Peyer's patch (tissue), 4 donors: ENCODE measurements around the gene TM6SF1. TPM values are rescaled to one million over a fixed set of nuclear protein-coding genes. Genes with fewer than 3 reads are reported as not detected.
"Not testable (repeated sequence)": the region's sequence is repeated elsewhere in the genome, so short reads cannot be mapped to it uniquely, and the experiment has no call there.

Experiments used
- DNase-seq, 3 donors: peaks; one replicate each; pipeline ENCODE4 v3.0.0-alpha.2; 2017 to 2019
- H3K27ac ChIP-seq, 4 donors: fragments of 200-600 bp; sonication (generic); one replicate each; pipeline ENCODE4 v1.5.1; 2016 to 2019
- H3K27me3 ChIP-seq, 2 donors: fragments of 200-600 bp; sonication (generic); one replicate each; pipeline ENCODE4 v1.5.1; 2019
- H3K36me3 ChIP-seq, 3 donors: fragments of 200-600 bp; sonication (generic); one replicate each; pipeline ENCODE4 v1.5.1; 2016 to 2019
- H3K4me1 ChIP-seq, 4 donors: fragments of 200-600 bp; sonication (generic); one replicate each; pipeline ENCODE4 v1.5.1; 2016 to 2019
- H3K4me3 ChIP-seq, 4 donors: fragments of 200-600 bp; sonication (generic); 1 replicate in 3 of 4; 2 replicates in 1 of 4; pipeline ENCODE4 v1.5.1; 2016 to 2019; ENCODE audit warnings: mild to moderate bottlenecking in 1 of 4
- H3K9me3 ChIP-seq, 4 donors: fragments of 200-600 bp; sonication (generic); one replicate each; pipeline ENCODE4 v1.5.1; 2016 to 2019; ENCODE audit warnings: mild to moderate bottlenecking in 1 of 4
- POLR2A ChIP-seq, 2 donors: fragments of 450-650 bp; IDR thresholded peaks; one replicate each; pipeline ENCODE4 v1.5.1; 2017; ENCODE audit warnings: antibody characterized with exemption in 2 of 2, mild to moderate bottlenecking in 2 of 2, moderate library complexity in 2 of 2
- total RNA-seq, 4 donors: library from RNA; depleted of rRNA; stranded (reverse); fragments of >200 nt; gene quantifications; one replicate each; pipeline ENCODE4 v1.1.0, GENCODE V29; 2016
- TF ChIP-seq, protein P1 (sequence below), 6 experiments: fragments of 450-650 bp in 4 of 6; fragments of 200-600 bp in 2 of 6; sonication (generic) in 1 of 6; IDR thresholded peaks; one replicate each; pipeline ENCODE4 v1.5.1; 2017 to 2019; ENCODE audit warnings: antibody characterized with exemption in 6 of 6, mild to moderate bottlenecking in 3 of 6, moderate library complexity in 1 of 6

The TM6SF1 gene
- total RNA-seq, 4 donors from 2014 or later, result 3.3 to 3.5 TPM; not detected in 2

GRCh38 chr15:83082730-83083386 is 24.6 kb upstream of the TM6SF1 start:
- Histone ChIP-seq H3K36me3 (no peaks in the 10 kb centered on the region), H3K4me1 (no peaks in the 10 kb centered on the region), H3K4me3 (no peak overlapping the region), H3K9me3 (no peaks in the 10 kb centered on the region), H3K27me3 (no peaks in the 10 kb centered on the region), H3K27ac (no peak overlapping the region)
- TF ChIP-seq, protein P1, sequence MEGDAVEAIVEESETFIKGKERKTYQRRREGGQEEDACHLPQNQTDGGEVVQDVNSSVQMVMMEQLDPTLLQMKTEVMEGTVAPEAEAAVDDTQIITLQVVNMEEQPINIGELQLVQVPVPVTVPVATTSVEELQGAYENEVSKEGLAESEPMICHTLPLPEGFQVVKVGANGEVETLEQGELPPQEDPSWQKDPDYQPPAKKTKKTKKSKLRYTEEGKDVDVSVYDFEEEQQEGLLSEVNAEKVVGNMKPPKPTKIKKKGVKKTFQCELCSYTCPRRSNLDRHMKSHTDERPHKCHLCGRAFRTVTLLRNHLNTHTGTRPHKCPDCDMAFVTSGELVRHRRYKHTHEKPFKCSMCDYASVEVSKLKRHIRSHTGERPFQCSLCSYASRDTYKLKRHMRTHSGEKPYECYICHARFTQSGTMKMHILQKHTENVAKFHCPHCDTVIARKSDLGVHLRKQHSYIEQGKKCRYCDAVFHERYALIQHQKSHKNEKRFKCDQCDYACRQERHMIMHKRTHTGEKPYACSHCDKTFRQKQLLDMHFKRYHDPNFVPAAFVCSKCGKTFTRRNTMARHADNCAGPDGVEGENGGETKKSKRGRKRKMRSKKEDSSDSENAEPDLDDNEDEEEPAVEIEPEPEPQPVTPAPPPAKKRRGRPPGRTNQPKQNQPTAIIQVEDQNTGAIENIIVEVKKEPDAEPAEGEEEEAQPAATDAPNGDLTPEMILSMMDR (IDR thresholded peaks at IDR 0.05), result no peak
- no peak for TF ChIP-seq POLR2A (IDR thresholded peaks at IDR 0.05)
- no peak for DNase-seq

DNA sequence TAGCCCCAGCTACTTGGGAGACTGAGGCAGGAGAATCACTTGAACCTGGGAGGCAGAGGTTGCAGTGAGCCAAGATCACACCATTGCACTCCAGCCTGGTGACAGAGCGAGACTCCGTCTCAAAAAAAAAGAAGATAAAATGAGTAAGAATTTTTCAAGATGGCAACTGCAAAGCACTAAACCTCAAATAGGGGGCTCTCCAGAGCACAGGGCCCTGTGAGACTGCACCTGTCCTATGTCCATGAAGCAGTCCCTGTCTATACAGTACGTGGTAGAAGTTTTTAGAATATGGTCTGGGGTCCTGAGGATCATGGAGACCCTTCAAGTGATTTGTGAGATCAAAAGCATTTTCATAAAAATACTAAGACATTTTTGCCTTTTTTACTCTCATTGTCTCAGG is 22.0 kb upstream of the TM6SF1 start:
- not testable (repeated sequence) for DNase-seq, H3K27me3 ChIP-seq, H3K9me3 ChIP-seq, H3K27ac ChIP-seq, H3K36me3 ChIP-seq, H3K4me3 ChIP-seq, H3K4me1 ChIP-seq

DNA sequence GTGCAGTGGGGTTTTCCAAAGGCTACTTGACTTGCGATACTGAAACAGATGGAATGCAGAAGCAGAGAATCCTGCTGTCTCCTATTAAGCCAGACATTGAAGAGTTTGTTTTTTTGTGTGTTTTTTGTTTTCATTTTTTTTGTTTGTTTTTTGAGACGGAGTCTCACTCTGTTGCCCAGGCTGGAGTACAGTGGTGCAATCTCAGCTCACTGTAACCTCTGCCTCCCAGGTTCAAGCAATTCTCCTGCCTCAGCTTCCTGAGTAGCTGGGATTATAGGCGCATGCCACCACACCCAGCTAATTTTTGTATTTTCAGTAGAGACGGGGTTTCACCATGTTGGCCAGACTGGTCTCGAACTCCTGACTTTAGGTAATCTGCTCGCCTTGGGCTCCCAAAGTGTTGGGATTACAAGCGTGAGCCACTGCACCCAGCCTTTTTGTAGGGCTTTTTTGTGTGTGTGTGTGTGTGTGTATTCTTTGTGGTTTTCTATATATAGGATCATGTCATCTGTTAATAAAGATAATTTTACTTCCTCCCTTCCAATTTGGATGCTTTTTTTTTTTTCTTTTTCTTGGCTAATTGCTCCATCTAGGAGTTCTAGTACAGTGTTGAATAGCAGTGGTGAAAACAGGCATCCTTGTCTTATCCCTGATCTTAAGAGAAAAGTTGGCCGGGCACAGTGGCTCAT is 21.4 kb upstream of the TM6SF1 start:
- H3K27ac ChIP-seq, H3K4me3 ChIP-seq, H3K36me3 ChIP-seq, H3K9me3 ChIP-seq, DNase-seq, H3K4me1 ChIP-seq, H3K27me3 ChIP-seq: not testable (repeated sequence)

DNA sequence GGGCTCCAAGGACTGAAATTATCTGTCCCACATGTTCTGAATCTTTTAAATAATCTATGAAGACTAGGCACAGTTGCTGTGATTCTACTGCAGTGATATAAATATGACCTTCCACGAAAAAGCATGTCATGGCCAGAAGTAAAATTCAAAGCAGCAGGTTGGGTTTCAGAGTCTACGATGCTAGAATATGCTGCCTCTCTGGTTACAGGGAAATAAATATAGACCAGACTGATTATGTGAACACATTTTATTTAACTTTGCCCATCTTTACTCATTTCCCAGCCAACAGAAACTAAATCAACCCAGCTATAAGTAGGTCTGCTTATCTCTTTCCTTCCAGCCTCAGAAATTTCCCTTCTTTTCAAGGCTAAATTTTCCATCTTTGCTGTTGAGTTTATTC is 19.9 kb upstream of the TM6SF1 start:
- H3K27ac ChIP-seq, result no peak overlapping the region
- no peak overlapping the region for H3K4me3 ChIP-seq
- DNase-seq, result no peak
- H3K4me1 ChIP-seq, result no peaks in the 10 kb centered on the region
- TF ChIP-seq POLR2A (IDR thresholded peaks at IDR 0.05), result no peak
- TF ChIP-seq, protein P1 (IDR thresholded peaks at IDR 0.05), result no peak
- H3K27me3 ChIP-seq, result no peaks in the 10 kb centered on the region
- no peaks in the 10 kb centered on the region for H3K36me3 ChIP-seq
- H3K9me3 ChIP-seq, result no peaks in the 10 kb centered on the region

DNA sequence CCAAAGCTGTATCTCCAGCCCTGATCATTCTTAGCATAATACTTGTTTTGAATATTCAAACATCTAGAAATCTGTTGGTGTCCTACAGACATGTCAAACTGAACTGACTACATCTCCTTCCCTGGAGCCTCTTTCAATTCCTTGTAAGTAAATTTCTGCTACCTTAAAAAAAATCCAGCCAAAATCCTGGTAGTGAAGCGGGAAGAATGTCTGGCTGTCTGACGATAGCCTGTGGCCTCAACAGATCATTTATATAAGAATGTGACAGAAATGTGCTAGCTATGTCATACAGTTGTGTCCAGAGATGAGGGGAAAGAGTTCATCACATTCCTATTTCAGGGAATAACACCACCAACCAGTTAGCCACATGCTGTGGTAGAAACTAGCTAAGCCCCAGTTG is 18.6 kb upstream of the TM6SF1 start:
- Histone ChIP-seq H3K27ac (no peak overlapping the region), H3K9me3 (no peaks in the 10 kb centered on the region), H3K4me3 (no peak overlapping the region), H3K36me3 (no peaks in the 10 kb centered on the region), H3K27me3 (no peaks in the 10 kb centered on the region), H3K4me1 (no peaks in the 10 kb centered on the region)
- TF ChIP-seq POLR2A (IDR thresholded peaks at IDR 0.05), result no peak
- TF ChIP-seq, protein P1 (IDR thresholded peaks at IDR 0.05), result no peak
- DNase-seq, result no peak

DNA sequence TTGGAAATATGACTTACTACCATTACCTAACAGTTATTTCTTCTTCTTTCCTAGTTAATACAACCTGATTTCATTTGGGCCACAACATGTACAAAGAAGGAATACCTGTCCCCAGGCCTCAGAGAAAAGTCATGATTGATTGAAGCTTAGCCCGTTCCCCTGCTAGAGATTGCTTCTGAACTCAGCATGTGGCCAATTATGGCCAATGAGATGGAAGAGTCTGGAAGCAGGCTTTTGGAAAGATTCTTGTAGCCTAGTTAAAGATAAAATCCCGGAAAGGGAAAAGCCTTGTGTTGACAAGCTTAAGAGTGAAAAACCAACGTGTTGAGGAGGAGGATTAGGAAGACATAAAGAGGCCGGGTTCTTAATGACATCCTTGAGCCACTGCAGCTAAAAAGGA is 17.0 kb upstream of the TM6SF1 start:
- DNase-seq, result no peak
- H3K27me3 ChIP-seq, result no peaks in the 10 kb centered on the region
- H3K4me3 ChIP-seq, result no peak overlapping the region
- no peaks in the 10 kb centered on the region for H3K9me3 ChIP-seq
- TF ChIP-seq POLR2A (IDR thresholded peaks at IDR 0.05), result no peak
- TF ChIP-seq, protein P1 (IDR thresholded peaks at IDR 0.05), result no peak
- no peaks in the 10 kb centered on the region for H3K36me3 ChIP-seq
- H3K4me1 ChIP-seq, result no peaks in the 10 kb centered on the region
- no peak overlapping the region for H3K27ac ChIP-seq

GRCh38 chr15:83091965-83092308 is 15.5 kb upstream of the TM6SF1 start:
- H3K27me3 ChIP-seq, H3K4me1 ChIP-seq, DNase-seq, H3K36me3 ChIP-seq, H3K9me3 ChIP-seq, H3K4me3 ChIP-seq: not testable (repeated sequence)
- H3K27ac ChIP-seq, result peak overlapping the region in 1 of 4 donors; percentile 35
